Measurements from ENCODE around the gene RGS19. TPM values are rescaled to one million over a fixed set of nuclear protein-coding genes. Genes with fewer than 3 reads are reported as not detected.
"Not testable (repeated sequence)": the region's sequence is repeated elsewhere in the genome, so short reads cannot be mapped to it uniquely, and the experiment has no call there.

The RGS19 gene
- total and polyA plus RNA-seq, 2 experiments from 2014 or later: 9.0 to 12.3 TPM

GRCh38 chr20:64092258-64093012 is 13.1 kb upstream of the RGS19 start:
- H3K36me3 ChIP-seq: no peaks in the 10 kb centered on the region
- peaks cover 23% of the 10 kb centered on the region for H3K27me3 ChIP-seq
- TF ChIP-seq, protein P1, sequence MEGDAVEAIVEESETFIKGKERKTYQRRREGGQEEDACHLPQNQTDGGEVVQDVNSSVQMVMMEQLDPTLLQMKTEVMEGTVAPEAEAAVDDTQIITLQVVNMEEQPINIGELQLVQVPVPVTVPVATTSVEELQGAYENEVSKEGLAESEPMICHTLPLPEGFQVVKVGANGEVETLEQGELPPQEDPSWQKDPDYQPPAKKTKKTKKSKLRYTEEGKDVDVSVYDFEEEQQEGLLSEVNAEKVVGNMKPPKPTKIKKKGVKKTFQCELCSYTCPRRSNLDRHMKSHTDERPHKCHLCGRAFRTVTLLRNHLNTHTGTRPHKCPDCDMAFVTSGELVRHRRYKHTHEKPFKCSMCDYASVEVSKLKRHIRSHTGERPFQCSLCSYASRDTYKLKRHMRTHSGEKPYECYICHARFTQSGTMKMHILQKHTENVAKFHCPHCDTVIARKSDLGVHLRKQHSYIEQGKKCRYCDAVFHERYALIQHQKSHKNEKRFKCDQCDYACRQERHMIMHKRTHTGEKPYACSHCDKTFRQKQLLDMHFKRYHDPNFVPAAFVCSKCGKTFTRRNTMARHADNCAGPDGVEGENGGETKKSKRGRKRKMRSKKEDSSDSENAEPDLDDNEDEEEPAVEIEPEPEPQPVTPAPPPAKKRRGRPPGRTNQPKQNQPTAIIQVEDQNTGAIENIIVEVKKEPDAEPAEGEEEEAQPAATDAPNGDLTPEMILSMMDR (IDR thresholded peaks at IDR 0.05; ENCODE audit: low read depth, low read length): no peak
- H3K4me1 ChIP-seq (ENCODE audit: low read depth): peaks cover 4% of the 10 kb centered on the region
- H3K4me3 ChIP-seq: no peak overlapping the region
- H3K27ac ChIP-seq: no peak overlapping the region
- no peak for DNase-seq (ENCODE audit: low read depth in 1 of 2, low spot score in 1 of 2)
- H3K9me3 ChIP-seq (ENCODE audit: low read depth): no peaks in the 10 kb centered on the region

DNA sequence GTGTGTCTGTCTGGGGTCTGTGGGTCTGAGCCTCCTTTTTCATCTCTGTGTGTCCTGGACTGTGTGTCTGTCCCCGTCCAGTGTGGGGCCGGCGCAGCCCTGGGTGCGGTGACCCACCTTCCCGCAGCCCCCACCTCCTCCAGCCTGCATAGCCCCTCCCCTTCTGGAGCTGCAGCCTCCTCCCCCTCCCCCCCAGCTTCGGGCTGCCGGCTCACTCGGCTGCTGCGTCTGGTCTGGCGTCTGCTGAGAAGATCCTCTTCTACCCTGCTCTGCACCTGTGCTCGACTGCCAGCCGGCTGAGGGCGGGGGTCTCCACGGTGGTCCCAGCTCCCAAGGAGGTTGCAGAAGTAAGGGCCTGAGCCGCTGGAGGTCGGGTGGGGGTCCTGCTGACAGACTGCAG is 12.5 kb upstream of the RGS19 start:
- DNase-seq (ENCODE audit: low read depth in 1 of 2, low spot score in 1 of 2): no peak
- Histone ChIP-seq H3K27ac (no peak overlapping the region), H3K4me1 (ENCODE audit: low read depth) (peaks cover 4% of the 10 kb centered on the region), H3K4me3 (no peak overlapping the region), H3K9me3 (ENCODE audit: low read depth) (no peaks in the 10 kb centered on the region), H3K27me3 (peaks cover 23% of the 10 kb centered on the region), H3K36me3 (no peaks in the 10 kb centered on the region)
- TF ChIP-seq, protein P1 (IDR thresholded peaks at IDR 0.05; ENCODE audit: low read depth, low read length): no peak

- Histone ChIP-seq H3K27me3 (peaks cover 28% of the 10 kb centered on the region), H3K4me3 (no peak overlapping the region), H3K4me1 (ENCODE audit: low read depth) (peaks cover 4% of the 10 kb centered on the region), H3K27ac (no peak overlapping the region), H3K36me3 (no peaks in the 10 kb centered on the region), H3K9me3 (ENCODE audit: low read depth) (no peaks in the 10 kb centered on the region)
- TF ChIP-seq, protein P1 (IDR thresholded peaks at IDR 0.05; ENCODE audit: low read depth, low read length): no peak
- DNase-seq (ENCODE audit: low read depth in 1 of 2, low spot score in 1 of 2): no peak
These were observed 12.0 kb upstream of the RGS19 start for GRCh38 chr20:64091340-64091739.

- H3K9me3 ChIP-seq (ENCODE audit: low read depth): no peaks in the 10 kb centered on the region
- DNase-seq (ENCODE audit: low read depth in 1 of 2, low spot score in 1 of 2): no peak
- H3K4me3 ChIP-seq: no peak overlapping the region
- peaks cover 4% of the 10 kb centered on the region for H3K4me1 ChIP-seq (ENCODE audit: low read depth)
- TF ChIP-seq, protein P1 (IDR thresholded peaks at IDR 0.05; ENCODE audit: low read depth, low read length): no peak
- H3K27me3 ChIP-seq: peaks cover 39% of the 10 kb centered on the region
- no peaks in the 10 kb centered on the region for H3K36me3 ChIP-seq
- H3K27ac ChIP-seq: no peak overlapping the region
These were observed 10.8 kb upstream of the RGS19 start for GRCh38 chr20:64090165-64090564.

- not testable (repeated sequence) for DNase-seq (ENCODE audit: low read depth in 1 of 2, low spot score in 1 of 2); H3K36me3 ChIP-seq; H3K9me3 ChIP-seq (ENCODE audit: low read depth); H3K4me3 ChIP-seq; H3K4me1 ChIP-seq (ENCODE audit: low read depth); H3K27ac ChIP-seq
- peaks cover 55% of the 10 kb centered on the region for H3K27me3 ChIP-seq
These were observed 9.3 kb upstream of the RGS19 start for GRCh38 chr20:64088586-64088985.

- peaks cover 55% of the 10 kb centered on the region for H3K27me3 ChIP-seq
- H3K4me3 ChIP-seq; H3K9me3 ChIP-seq (ENCODE audit: low read depth); DNase-seq (ENCODE audit: low read depth in 1 of 2, low spot score in 1 of 2); H3K36me3 ChIP-seq; H3K4me1 ChIP-seq (ENCODE audit: low read depth); H3K27ac ChIP-seq: not testable (repeated sequence)
These were observed 8.0 kb upstream of the RGS19 start for GRCh38 chr20:64087226-64087825.
